HEK293T (cell line): ENCODE results near the gene RHBDL1.

Source experiments
- ARNT ChIP-seq: fragments of 450-650 bp; IDR thresholded peaks from 2 replicates; pipeline ENCODE4 v1.6.1; 2017; ENCODE audit warnings: mild to moderate bottlenecking
- BHLHE40 ChIP-seq: fragments of 450-650 bp; IDR thresholded peaks from 2 replicates; pipeline ENCODE4 v1.6.1; 2016; ENCODE audit warnings: mild to moderate bottlenecking, moderate library complexity, borderline replicate concordance
- FOXA1 ChIP-seq: fragments of 450-650 bp; IDR thresholded peaks from 2 replicates; pipeline ENCODE4 v1.6.1; 2016; ENCODE audit warnings: mild to moderate bottlenecking
- FOXK2 ChIP-seq: fragments of 450-650 bp; IDR thresholded peaks from 2 replicates; pipeline ENCODE4 v1.6.1; 2016; ENCODE audit warnings: mild to moderate bottlenecking
- LEF1 ChIP-seq: fragments of 450-650 bp; IDR thresholded peaks from 2 replicates; pipeline ENCODE4 v1.6.1; 2017; ENCODE audit warnings: mild to moderate bottlenecking, borderline replicate concordance
- PKNOX1 ChIP-seq: fragments of 450-650 bp; IDR thresholded peaks from 2 replicates; pipeline ENCODE4 v1.6.1; 2016
- SP1 ChIP-seq: fragments of 450-650 bp; IDR thresholded peaks from 2 replicates; pipeline ENCODE4 v1.6.1; 2017
- SUZ12 ChIP-seq: fragments of 450-650 bp; IDR thresholded peaks from 2 replicates; pipeline ENCODE4 v1.6.1; 2016; ENCODE audit warnings: mild to moderate bottlenecking
- TARDBP ChIP-seq: fragments of 450-650 bp; IDR thresholded peaks from 2 replicates; pipeline ENCODE4 v1.6.1; 2016

- no peak for TF ChIP-seq FOXA1
- TF ChIP-seq BHLHE40, result no peak
- TF ChIP-seq SP1, result no peak
- no peak for TF ChIP-seq SUZ12
- TF ChIP-seq LEF1, result no peak
- no peak for TF ChIP-seq TARDBP
- TF ChIP-seq FOXK2, result no peak
- no peak for TF ChIP-seq ARNT
- TF ChIP-seq PKNOX1, result no peak
Observed at GRCh38 chr16:693766-694165, 18.3 kb downstream of the RHBDL1 start.
